ENCODE results near the gene MAPKAPK2.

MAPKAPK2 gene

DNA sequence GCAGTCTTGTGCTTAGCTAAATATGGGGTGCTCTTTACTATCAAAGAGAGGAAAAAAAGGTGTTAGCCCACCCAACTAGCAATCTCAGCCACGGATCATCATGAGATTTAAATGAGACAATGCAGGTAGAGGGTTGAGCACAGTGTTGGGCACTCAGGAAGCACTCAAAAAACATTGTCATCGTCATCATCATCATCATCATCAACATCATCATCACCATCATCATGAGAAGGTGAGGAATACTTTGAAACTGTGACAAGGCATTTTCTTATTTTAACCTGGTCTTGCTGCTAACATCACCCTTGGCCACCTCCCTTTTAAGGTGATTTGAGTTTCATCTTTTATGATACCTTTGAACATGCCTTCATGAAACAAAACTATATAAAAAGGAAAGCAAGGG lies 3.3 kb upstream of the MAPKAPK2 start:
- Histone ChIP-seq H3K27ac (no peak overlapping the region), H3K4me1 (peaks cover 0 to 10% (median 6%) of the 10 kb centered on the region in 4 donors), H3K4me3 (no peak overlapping the region), H3K9me3 (no peaks in the 10 kb centered on the region), H3K36me3 (no peaks in the 10 kb centered on the region), H3K27me3 (no peaks in the 10 kb centered on the region)
- TF ChIP-seq, protein P1, sequence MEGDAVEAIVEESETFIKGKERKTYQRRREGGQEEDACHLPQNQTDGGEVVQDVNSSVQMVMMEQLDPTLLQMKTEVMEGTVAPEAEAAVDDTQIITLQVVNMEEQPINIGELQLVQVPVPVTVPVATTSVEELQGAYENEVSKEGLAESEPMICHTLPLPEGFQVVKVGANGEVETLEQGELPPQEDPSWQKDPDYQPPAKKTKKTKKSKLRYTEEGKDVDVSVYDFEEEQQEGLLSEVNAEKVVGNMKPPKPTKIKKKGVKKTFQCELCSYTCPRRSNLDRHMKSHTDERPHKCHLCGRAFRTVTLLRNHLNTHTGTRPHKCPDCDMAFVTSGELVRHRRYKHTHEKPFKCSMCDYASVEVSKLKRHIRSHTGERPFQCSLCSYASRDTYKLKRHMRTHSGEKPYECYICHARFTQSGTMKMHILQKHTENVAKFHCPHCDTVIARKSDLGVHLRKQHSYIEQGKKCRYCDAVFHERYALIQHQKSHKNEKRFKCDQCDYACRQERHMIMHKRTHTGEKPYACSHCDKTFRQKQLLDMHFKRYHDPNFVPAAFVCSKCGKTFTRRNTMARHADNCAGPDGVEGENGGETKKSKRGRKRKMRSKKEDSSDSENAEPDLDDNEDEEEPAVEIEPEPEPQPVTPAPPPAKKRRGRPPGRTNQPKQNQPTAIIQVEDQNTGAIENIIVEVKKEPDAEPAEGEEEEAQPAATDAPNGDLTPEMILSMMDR (IDR thresholded peaks at IDR 0.05): no peak
- intact Hi-C loops (cut with DNase I; ENCODE audit: low total_unique reads): no loop called here
- DNase-seq: no peak

DNA sequence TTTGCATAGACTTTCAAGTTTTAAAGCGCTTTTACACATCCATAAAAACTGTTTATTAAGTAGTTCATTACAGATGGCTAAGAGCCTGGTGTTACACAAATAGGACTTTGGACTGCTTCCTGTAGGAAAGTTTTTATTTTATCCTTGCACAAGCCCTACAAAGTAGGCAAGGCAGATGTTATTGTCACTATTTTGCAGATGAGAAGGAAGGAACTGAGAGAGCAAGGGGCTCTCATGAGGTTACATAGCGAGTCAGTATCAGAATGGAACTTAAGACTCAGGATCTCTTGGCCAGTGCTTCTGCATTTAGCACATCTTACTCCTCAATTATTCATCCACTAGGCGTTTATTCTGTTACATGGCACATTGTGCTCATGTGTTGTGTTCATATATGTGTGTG lies 2.6 kb upstream of the MAPKAPK2 start:
- Histone ChIP-seq H3K9me3 (no peaks in the 10 kb centered on the region), H3K4me3 (no peak overlapping the region), H3K36me3 (no peaks in the 10 kb centered on the region), H3K4me1 (peaks cover 0 to 18% (median 11%) of the 10 kb centered on the region in 4 donors), H3K27me3 (no peaks in the 10 kb centered on the region), H3K27ac (no peak overlapping the region)
- intact Hi-C loops (cut with DNase I; ENCODE audit: low total_unique reads): no loop called here
- no peak for DNase-seq
- TF ChIP-seq, protein P1 (IDR thresholded peaks at IDR 0.05): no peak

DNA sequence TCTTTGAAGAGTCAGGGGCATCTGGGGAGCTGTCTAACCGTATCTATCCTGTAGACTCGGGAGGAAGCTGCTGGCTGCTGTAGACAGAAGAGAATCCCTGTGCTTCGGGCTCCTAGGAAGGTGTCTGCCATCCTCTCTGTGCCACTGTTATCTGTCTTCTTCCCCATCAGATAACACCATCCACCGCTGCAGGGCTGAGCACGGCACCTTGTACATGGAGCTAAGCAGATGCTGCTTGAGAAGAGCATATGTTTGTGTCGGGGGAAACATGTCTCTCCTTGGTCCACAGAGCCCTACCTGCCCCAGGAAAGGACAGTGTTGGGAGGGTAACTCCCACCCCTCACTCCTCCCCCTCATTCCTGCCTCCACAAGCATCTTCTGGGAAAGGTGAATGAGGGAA lies 1.4 kb upstream of the MAPKAPK2 start:
- no peaks in the 10 kb centered on the region for H3K27me3 ChIP-seq
- TF ChIP-seq, protein P1 (IDR thresholded peaks at IDR 0.05): no peak
- no peaks in the 10 kb centered on the region for H3K9me3 ChIP-seq
- DNase-seq: no peak
- H3K27ac ChIP-seq: no peak overlapping the region
- H3K4me1 ChIP-seq: peaks cover 0 to 30% (median 23%) of the 10 kb centered on the region in 4 donors
- no peaks in the 10 kb centered on the region for H3K36me3 ChIP-seq
- intact Hi-C loops (cut with DNase I; ENCODE audit: low total_unique reads): no loop called here
- no peak overlapping the region for H3K4me3 ChIP-seq

DNA sequence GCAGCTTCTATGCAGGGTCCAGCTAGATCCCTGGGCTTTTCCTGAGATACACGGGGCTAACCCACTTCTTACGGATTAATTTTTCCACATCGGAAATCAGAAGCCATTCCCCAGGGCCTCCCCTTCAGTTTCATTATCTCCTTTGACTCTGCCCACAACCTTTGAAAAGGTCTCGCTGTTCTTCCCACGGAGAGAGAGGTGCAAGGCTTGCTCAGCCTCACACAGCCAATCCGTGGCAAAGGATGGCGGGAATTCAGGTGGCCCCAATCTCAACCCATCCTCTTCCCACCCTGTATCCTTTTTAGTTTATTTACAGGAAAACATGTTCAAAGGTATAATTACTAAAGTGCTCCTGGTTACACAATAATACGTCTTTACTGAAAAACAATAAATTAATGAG lies 702 bp upstream of the MAPKAPK2 start:
- TF ChIP-seq, protein P1 (IDR thresholded peaks at IDR 0.05): no peak
- Histone ChIP-seq H3K4me3 (peak overlapping the region; percentile 73 to 75), H3K9me3 (no peaks in the 10 kb centered on the region), H3K27me3 (no peaks in the 10 kb centered on the region), H3K4me1 (peaks cover 0 to 37% (median 29%) of the 10 kb centered on the region in 4 donors), H3K27ac (peak overlapping the region; percentile 93 to 96), H3K36me3 (no peaks in the 10 kb centered on the region)
- no peak for DNase-seq
- intact Hi-C loops (cut with DNase I; ENCODE audit: low total_unique reads): no loop called here

DNA sequence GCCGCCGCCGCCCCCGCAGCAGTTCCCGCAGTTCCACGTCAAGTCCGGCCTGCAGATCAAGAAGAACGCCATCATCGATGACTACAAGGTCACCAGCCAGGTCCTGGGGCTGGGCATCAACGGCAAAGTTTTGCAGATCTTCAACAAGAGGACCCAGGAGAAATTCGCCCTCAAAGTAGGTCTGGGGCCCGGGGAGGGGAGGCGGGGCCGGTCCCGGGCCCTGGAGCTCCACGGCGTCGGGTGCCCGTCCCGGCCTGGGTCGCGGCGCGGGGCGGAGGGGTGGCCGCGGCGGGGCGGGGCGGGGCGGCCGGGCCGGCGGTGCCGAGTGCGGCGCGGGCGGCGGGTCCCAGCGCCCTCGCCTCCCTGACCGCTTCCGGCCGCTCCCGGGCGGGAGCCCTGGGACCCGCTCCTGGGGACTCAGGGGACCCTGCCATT lies 646 bp downstream of the MAPKAPK2 start:
- Histone ChIP-seq H3K9me3 (no peaks in the 10 kb centered on the region), H3K27ac (peak overlapping the region; percentile 93 to 96), H3K4me1 (peaks cover 0 to 50% (median 40%) of the 10 kb centered on the region in 4 donors), H3K27me3 (no peaks in the 10 kb centered on the region), H3K36me3 (no peaks in the 10 kb centered on the region), H3K4me3 (peak overlapping the region; percentile 73 to 75)
- no peak for DNase-seq
- intact Hi-C loops (cut with DNase I; ENCODE audit: low total_unique reads): no loop called here
- TF ChIP-seq, protein P1 (IDR thresholded peaks at IDR 0.05): no peak

Measured in tibial artery (tissue), 4 donors.